Measurements from ENCODE around the gene ELAVL3. TPM values are rescaled to one million over a fixed set of nuclear protein-coding genes. Genes with fewer than 3 reads are reported as not detected.
A peak's percentile ranks its signal among the peaks of the same experiment; 100 is the strongest.

ELAVL3 gene
- total RNA-seq, 1 experiment from 2014 or later = 1.2 TPM

DNA sequence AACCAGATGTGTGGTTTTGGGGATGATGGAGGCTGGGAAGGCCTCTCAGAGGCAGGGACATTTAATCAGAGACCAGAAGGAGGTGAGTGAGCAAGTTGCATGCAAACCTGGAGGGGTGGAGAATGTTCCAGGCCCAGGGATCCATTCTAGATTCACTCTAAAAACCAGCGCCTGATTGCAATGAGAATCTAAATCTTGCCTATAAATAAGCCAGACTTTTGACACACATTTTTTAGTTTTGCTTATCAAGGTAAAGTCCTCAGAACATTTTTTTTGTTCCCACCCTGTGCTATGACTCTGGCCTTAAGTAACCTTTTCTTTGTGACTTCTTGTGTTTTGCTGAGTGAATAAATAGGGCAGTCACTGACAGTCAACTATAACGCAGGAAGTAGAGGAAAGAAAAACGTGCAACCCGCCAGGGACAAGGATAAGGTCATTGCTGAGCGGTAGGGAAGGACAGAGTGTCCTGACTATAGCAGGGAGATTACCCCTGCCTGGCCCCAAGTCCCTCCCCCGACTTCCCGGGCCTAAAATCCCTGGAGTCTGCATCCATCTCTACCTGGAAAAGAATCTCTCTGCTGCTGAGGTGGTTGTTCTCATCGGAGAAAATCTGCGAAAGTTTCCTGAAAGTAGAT, 76.1 kb downstream of the ELAVL3 start:
- no peak overlapping the region for H4K91ac ChIP-seq (ENCODE audit: insufficient read length, low read depth, low read length)
- peaks cover 8 to 52% (median 39%) of the 10 kb centered on the region in 3 experiments; a peak in 6 of 7 replicates for H3K36me3 Mint-ChIP-seq (ENCODE audit: insufficient read depth in 1 of 3, low read depth in 3 of 3)
- H3K9ac ChIP-seq (ENCODE audit: extremely low read depth, insufficient read length, low read length) = no peak overlapping the region
- no peaks in the 10 kb centered on the region for H3K4me1 ChIP-seq (ENCODE audit: insufficient read depth, low read length)
- H3K4me3 Mint-ChIP-seq = no peak overlapping the region
- H3K4ac ChIP-seq (ENCODE audit: low read depth, low read length) = no peak overlapping the region
- H3K9me3 Mint-ChIP-seq = no peaks in the 10 kb centered on the region
- no peaks in the 10 kb centered on the region for H3K27me3 ChIP-seq (ENCODE audit: insufficient read depth, low read length)
- no peaks in the 10 kb centered on the region for H3K9me3 ChIP-seq (ENCODE audit: control insufficient read depth, low read depth, low read length)
- H2AK5ac ChIP-seq (ENCODE audit: insufficient read length, low read length) = no peak overlapping the region
- H2BK5ac ChIP-seq (ENCODE audit: insufficient read length, low read length) = no peak overlapping the region
- no peaks in the 10 kb centered on the region for H4K20me1 ChIP-seq (ENCODE audit: control insufficient read depth, insufficient read depth, insufficient read length)
- no peak overlapping the region for H3K14ac ChIP-seq (ENCODE audit: insufficient read depth, low read length)
- no peak overlapping the region for H4K8ac ChIP-seq (replicated peaks; ENCODE audit: insufficient read length, low read depth, low read length)
- H3K79me1 ChIP-seq (ENCODE audit: insufficient read depth, low read depth, low read length, poor library complexity, severe bottlenecking) = no peaks in the 10 kb centered on the region
- H3K23me2 ChIP-seq (ENCODE audit: insufficient read length, low read depth, low read length, poor library complexity, severe bottlenecking) = no peaks in the 10 kb centered on the region
- H3K27ac Mint-ChIP-seq = peak overlapping the region in 2 of 3 experiments; percentile 49 to 78; a peak in 4 of 7 replicates
- H4K5ac ChIP-seq (ENCODE audit: insufficient read length, low read depth, low read length) = no peak overlapping the region
- H3K27me3 Mint-ChIP-seq (ENCODE audit: low read depth) = no peaks in the 10 kb centered on the region
- no peak overlapping the region for H2BK20ac ChIP-seq (ENCODE audit: low read depth, low read length, poor library complexity, severe bottlenecking)
- no CpG with 5 or more reads among the region's 9 CpGs for WGBS (ENCODE audit: extremely low coverage, insufficient read length, low lambda C conversion rate)
- H3K23ac ChIP-seq (ENCODE audit: insufficient read length, low read depth, low read length) = no peak overlapping the region
- peaks cover 2 to 6% of the 10 kb centered on the region in 2 experiments; a peak in 1 of 4 replicates for H3K4me1 Mint-ChIP-seq
- no peak overlapping the region for H3K4me2 ChIP-seq (ENCODE audit: insufficient read depth, insufficient read length, low read length)
- no peak overlapping the region for H2AFZ ChIP-seq (ENCODE audit: low read length)
- H2BK120ac ChIP-seq (ENCODE audit: low read depth, low read length, poor library complexity, severe bottlenecking) = no peak overlapping the region
- H2BK12ac ChIP-seq (ENCODE audit: insufficient read length, low read depth, low read length) = no peak overlapping the region
- H2BK15ac ChIP-seq (ENCODE audit: low read depth, low read length) = no peak overlapping the region
- H3K18ac ChIP-seq (ENCODE audit: insufficient read length, low read depth, low read length) = no peak overlapping the region
- no peak overlapping the region for H3K56ac ChIP-seq (ENCODE audit: insufficient read length, low read depth, low read length)
- DNase-seq = no peak
- H3T11ph ChIP-seq (ENCODE audit: low read length) = no peak overlapping the region
- H3K79me2 ChIP-seq (ENCODE audit: insufficient read depth, low read length) = no peaks in the 10 kb centered on the region
- TF ChIP-seq, protein P1, sequence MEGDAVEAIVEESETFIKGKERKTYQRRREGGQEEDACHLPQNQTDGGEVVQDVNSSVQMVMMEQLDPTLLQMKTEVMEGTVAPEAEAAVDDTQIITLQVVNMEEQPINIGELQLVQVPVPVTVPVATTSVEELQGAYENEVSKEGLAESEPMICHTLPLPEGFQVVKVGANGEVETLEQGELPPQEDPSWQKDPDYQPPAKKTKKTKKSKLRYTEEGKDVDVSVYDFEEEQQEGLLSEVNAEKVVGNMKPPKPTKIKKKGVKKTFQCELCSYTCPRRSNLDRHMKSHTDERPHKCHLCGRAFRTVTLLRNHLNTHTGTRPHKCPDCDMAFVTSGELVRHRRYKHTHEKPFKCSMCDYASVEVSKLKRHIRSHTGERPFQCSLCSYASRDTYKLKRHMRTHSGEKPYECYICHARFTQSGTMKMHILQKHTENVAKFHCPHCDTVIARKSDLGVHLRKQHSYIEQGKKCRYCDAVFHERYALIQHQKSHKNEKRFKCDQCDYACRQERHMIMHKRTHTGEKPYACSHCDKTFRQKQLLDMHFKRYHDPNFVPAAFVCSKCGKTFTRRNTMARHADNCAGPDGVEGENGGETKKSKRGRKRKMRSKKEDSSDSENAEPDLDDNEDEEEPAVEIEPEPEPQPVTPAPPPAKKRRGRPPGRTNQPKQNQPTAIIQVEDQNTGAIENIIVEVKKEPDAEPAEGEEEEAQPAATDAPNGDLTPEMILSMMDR (conservative IDR thresholded peaks at IDR 0.05) = no peak
- H3K27ac ChIP-seq (ENCODE audit: insufficient read length, low read depth, low read length) = no peak overlapping the region
